ENCODE data around the gene PLEKHF1. TPM values are rescaled to one million over a fixed set of nuclear protein-coding genes. Genes with fewer than 3 reads are reported as not detected.

PLEKHF1 gene
- total and polyA plus RNA-seq, 2 donors, result 13.4 to 30.8 TPM

DNA sequence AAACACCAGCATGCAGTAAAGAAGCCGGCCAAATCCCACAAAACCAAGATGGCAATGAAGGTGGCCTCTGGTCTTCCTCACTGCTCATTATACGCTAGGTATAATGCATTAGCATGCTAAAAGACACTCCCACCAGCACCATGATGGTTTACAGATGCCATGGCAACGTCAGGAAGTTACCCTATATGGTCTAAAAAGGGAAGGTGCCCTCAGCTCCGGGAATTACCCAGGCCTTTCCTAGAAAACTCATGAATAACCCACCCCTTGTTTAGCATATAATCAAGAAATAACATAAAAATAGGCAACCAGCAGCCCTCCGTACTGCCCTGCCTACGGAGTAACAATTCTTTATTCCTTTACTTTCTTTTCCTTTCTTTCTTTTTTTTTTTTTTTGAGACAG, 21.1 kb upstream of the PLEKHF1 start:
- no peak overlapping the region for H3K4me3 ChIP-seq (ENCODE audit: low read depth, low read length)
- DNase-seq (ENCODE audit: extremely low spot score), result no peak
- WGBS, result 86% methylated on average over 6 of the region's 6 CpGs
- H3K4me1 ChIP-seq (ENCODE audit: insufficient read depth), result no peaks in the 10 kb centered on the region
- no peaks in the 10 kb centered on the region for H3K36me3 ChIP-seq (ENCODE audit: insufficient read depth)
- no peak overlapping the region for H3K27ac ChIP-seq (ENCODE audit: low read depth)

GRCh38 chr19:29645491-29645867, 19.8 kb upstream of the PLEKHF1 start:
- no peaks in the 10 kb centered on the region for H3K36me3 ChIP-seq (ENCODE audit: insufficient read depth)
- H3K4me1 ChIP-seq (ENCODE audit: insufficient read depth), result no peaks in the 10 kb centered on the region
- 47% methylated on average over 5 of the region's 5 CpGs for WGBS
- H3K4me3 ChIP-seq (ENCODE audit: low read depth, low read length), result no peak overlapping the region
- no peak for DNase-seq (ENCODE audit: extremely low spot score)
- H3K27ac ChIP-seq (ENCODE audit: low read depth), result no peak overlapping the region

GRCh38 chr19:29645911-29646310, 19.4 kb upstream of the PLEKHF1 start:
- DNase-seq (ENCODE audit: extremely low spot score), result no peak
- H3K36me3 ChIP-seq (ENCODE audit: insufficient read depth), result no peaks in the 10 kb centered on the region
- H3K27ac ChIP-seq (ENCODE audit: low read depth), result no peak overlapping the region
- 8% methylated on average over 8 of the region's 8 CpGs for WGBS
- H3K4me3 ChIP-seq (ENCODE audit: low read depth, low read length), result no peak overlapping the region
- H3K4me1 ChIP-seq (ENCODE audit: insufficient read depth), result no peaks in the 10 kb centered on the region

DNA sequence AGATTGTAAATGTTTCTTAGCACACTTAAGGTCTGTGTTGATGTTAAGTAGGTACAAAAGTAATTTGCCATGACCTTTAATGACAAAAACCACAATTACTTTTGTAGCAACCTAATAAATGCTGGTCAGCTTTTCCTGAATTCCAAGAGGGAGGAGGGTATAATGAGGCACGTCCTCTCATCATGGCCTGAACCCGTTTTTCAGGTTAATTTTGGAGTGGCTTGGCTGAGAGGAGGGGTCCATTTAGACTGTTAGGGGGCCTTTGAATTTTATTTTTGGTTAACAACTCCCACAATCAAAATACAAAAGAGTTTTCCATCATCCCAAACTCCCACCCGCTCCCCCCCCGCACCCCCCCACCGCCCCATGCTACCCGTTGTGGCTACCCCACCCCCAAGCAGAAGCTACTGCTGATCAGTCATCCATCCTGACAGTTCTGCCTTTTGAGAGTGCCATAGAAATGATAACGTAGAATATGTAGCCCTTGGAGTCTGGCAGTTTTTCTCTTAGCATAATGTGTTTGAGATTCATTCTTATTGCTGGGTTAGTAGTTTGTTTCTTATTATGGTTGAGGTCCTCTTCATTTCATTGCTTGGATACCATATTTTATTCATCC, 14.4 kb upstream of the PLEKHF1 start:
- Histone ChIP-seq H3K36me3 (ENCODE audit: insufficient read depth) (no peaks in the 10 kb centered on the region), H3K4me3 (ENCODE audit: low read depth, low read length) (no peak overlapping the region), H3K4me1 (ENCODE audit: insufficient read depth) (no peaks in the 10 kb centered on the region), H3K27ac (ENCODE audit: low read depth) (no peak overlapping the region)
- WGBS, result 66% methylated on average over 7 of the region's 7 CpGs
- no peak for DNase-seq (ENCODE audit: extremely low spot score)

- no peaks in the 10 kb centered on the region for H3K36me3 ChIP-seq (ENCODE audit: insufficient read depth)
- no peaks in the 10 kb centered on the region for H3K4me1 ChIP-seq (ENCODE audit: insufficient read depth)
- no peak for DNase-seq (ENCODE audit: extremely low spot score)
- no peak overlapping the region for H3K27ac ChIP-seq (ENCODE audit: low read depth)
- WGBS, result 83% methylated on average over 7 of the region's 7 CpGs
- no peak overlapping the region for H3K4me3 ChIP-seq (ENCODE audit: low read depth, low read length)
Observed at GRCh38 chr19:29651622-29652394, 13.5 kb upstream of the PLEKHF1 start.

DNA sequence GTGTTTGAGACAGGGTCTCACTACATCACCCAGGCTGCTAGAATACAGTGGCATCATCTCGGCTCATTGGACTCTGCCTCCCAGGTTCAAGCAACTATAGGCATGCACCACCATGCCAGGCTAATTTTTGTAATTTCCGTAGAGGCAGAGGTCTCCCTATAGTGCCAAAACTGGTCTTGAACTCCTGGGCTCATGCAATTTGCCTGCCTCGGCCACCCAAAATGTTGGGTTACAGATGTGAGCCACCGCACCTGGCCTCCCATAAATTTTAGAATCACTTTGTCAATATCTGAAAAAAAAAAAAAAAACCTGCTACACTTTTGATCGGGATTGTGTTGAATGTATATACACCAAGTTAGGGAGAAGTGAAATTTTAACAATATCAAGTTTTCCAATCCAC, 11.9 kb upstream of the PLEKHF1 start:
- no peak for DNase-seq (ENCODE audit: extremely low spot score)
- WGBS, result 93% methylated on average over 5 of the region's 5 CpGs
- Histone ChIP-seq H3K4me1 (ENCODE audit: insufficient read depth) (no peaks in the 10 kb centered on the region), H3K27ac (ENCODE audit: low read depth) (no peak overlapping the region), H3K36me3 (ENCODE audit: insufficient read depth) (no peaks in the 10 kb centered on the region), H3K4me3 (ENCODE audit: low read depth, low read length) (no peak overlapping the region)

- Histone ChIP-seq H3K27ac (ENCODE audit: low read depth) (no peak overlapping the region), H3K36me3 (ENCODE audit: insufficient read depth) (no peaks in the 10 kb centered on the region), H3K4me1 (ENCODE audit: insufficient read depth) (no peaks in the 10 kb centered on the region), H3K4me3 (ENCODE audit: low read depth, low read length) (no peak overlapping the region)
- 76% methylated on average over 4 of the region's 4 CpGs for WGBS
- no peak for DNase-seq (ENCODE audit: extremely low spot score)
Observed at GRCh38 chr19:29655648-29656335, 9.5 kb upstream of the PLEKHF1 start.

GRCh38 chr19:29658221-29658991, 6.9 kb upstream of the PLEKHF1 start:
- 63% methylated on average over 5 of the region's 5 CpGs for WGBS
- H3K27ac ChIP-seq (ENCODE audit: low read depth), result no peak overlapping the region
- H3K4me1 ChIP-seq (ENCODE audit: insufficient read depth), result no peaks in the 10 kb centered on the region
- no peak overlapping the region for H3K4me3 ChIP-seq (ENCODE audit: low read depth, low read length)
- no peak for DNase-seq (ENCODE audit: extremely low spot score)
- H3K36me3 ChIP-seq (ENCODE audit: insufficient read depth), result no peaks in the 10 kb centered on the region

GRCh38 chr19:29660835-29661234, 4.4 kb upstream of the PLEKHF1 start:
- no peak overlapping the region for H3K27ac ChIP-seq (ENCODE audit: low read depth)
- H3K4me3 ChIP-seq (ENCODE audit: low read depth, low read length), result no peak overlapping the region
- DNase-seq (ENCODE audit: extremely low spot score), result no peak
- 33% methylated on average over 10 of the region's 10 CpGs for WGBS
- no peaks in the 10 kb centered on the region for H3K36me3 ChIP-seq (ENCODE audit: insufficient read depth)
- no peaks in the 10 kb centered on the region for H3K4me1 ChIP-seq (ENCODE audit: insufficient read depth)

DNA sequence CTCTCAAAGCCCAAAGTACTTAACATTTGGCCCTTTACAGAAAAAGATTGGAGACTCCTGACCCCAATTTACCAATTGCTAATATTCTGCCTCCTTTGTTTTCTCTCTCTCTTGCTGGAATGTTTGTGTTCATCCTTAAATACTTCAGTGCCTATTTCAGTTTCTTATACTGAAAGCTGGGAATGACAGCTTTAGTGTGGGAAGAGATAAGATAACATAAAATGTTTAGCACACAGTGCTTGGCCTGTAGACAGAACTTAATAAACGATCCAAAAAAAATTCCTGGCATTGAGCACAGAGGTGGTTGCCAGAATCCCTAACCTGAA, 3.0 kb upstream of the PLEKHF1 start:
- 9% methylated on average over 1 of the region's 1 CpG for WGBS
- Histone ChIP-seq H3K27ac (ENCODE audit: low read depth) (peak overlapping the region; percentile 43), H3K4me1 (ENCODE audit: insufficient read depth) (no peaks in the 10 kb centered on the region), H3K36me3 (ENCODE audit: insufficient read depth) (no peaks in the 10 kb centered on the region), H3K4me3 (ENCODE audit: low read depth, low read length) (no peak overlapping the region)
- DNase-seq (ENCODE audit: extremely low spot score), result no peak

- WGBS, result 21% methylated on average over 17 of the region's 17 CpGs
- H3K4me3 ChIP-seq (ENCODE audit: low read depth, low read length), result no peak overlapping the region
Observed at GRCh38 chr19:29662604-29663404, 2.5 kb upstream of the PLEKHF1 start.

GRCh38 chr19:29663861-29664752, 1.2 kb upstream of the PLEKHF1 start:
- Histone ChIP-seq H3K4me3 (ENCODE audit: low read depth, low read length) (no peak overlapping the region), H3K27ac (ENCODE audit: low read depth) (peak overlapping the region; percentile 77), H3K36me3 (ENCODE audit: insufficient read depth) (no peaks in the 10 kb centered on the region), H3K4me1 (ENCODE audit: insufficient read depth) (no peaks in the 10 kb centered on the region)
- no peak for DNase-seq (ENCODE audit: extremely low spot score)
- WGBS, result 75% methylated on average over 19 of the region's 19 CpGs

More at GRCh38 chr19:29662604-29663404, 2.5 kb upstream of the PLEKHF1 start:
- no peak for DNase-seq (ENCODE audit: extremely low spot score)
- Histone ChIP-seq H3K4me1 (ENCODE audit: insufficient read depth) (no peaks in the 10 kb centered on the region), H3K27ac (ENCODE audit: low read depth) (peak overlapping the region; percentile 43), H3K36me3 (ENCODE audit: insufficient read depth) (no peaks in the 10 kb centered on the region)

All from urinary bladder (tissue), 4 donors.